DND-41 (cell line): ENCODE data around the gene PDE8A.

Experiments used
- ATAC-seq: fragments of 200-7000 bp; cut with Tn5 transposase; 3 replicates; pipeline ENCODE4 v1.9.1; 2021; ENCODE audit warnings: low read depth; ENCODE audit not compliant: insufficient read depth
- DNase-seq: peaks from one replicate; pipeline ENCODE4 v3.0.0-alpha.2; 2020
- H2AFZ ChIP-seq: 2 replicates; pipeline ENCODE4 v1.6.0; 2012; ENCODE audit warnings: low read depth, low read length
- H3K27ac ChIP-seq: 2 replicates; pipeline ENCODE4 v1.5.1; 2012; ENCODE audit warnings: low read length, inconsistent platforms
- H3K27me3 ChIP-seq: fragments of 200-600 bp; sonication (generic); 2 replicates; pipeline ENCODE4 v1.6.0; 2012; ENCODE audit warnings: low read length, mild to moderate bottlenecking, inconsistent platforms; ENCODE audit not compliant: insufficient read depth, poor library complexity
- H3K36me3 ChIP-seq: 2 replicates; pipeline ENCODE4 v1.5.1; 2012; ENCODE audit warnings: low read length, inconsistent platforms; ENCODE audit not compliant: insufficient read depth
- H3K4me1 ChIP-seq: 2 replicates; pipeline ENCODE4 v1.5.1; 2012; ENCODE audit warnings: mild to moderate bottlenecking, low read length; ENCODE audit not compliant: insufficient read depth
- H3K4me2 ChIP-seq: 2 replicates; pipeline ENCODE4 v1.6.0; 2012; ENCODE audit warnings: mild to moderate bottlenecking, moderate library complexity, low read length, inconsistent platforms; ENCODE audit not compliant: insufficient read depth
- H3K4me3 ChIP-seq, 2 experiments: fragments of 200-600 bp in 1 of 2; shearing (Covaris generic) in 1 of 2; 2 replicates each; pipeline ENCODE4 v1.5.1; 2012 to 2016; ENCODE audit warnings: inconsistent platforms in 2 of 2, low read length in 2 of 2, mild to moderate bottlenecking in 2 of 2, low read depth in 1 of 2, moderate library complexity in 1 of 2
- H3K79me2 ChIP-seq: 2 replicates; pipeline ENCODE4 v1.6.0; 2012; ENCODE audit warnings: low read length, inconsistent platforms; ENCODE audit not compliant: insufficient read depth
- H3K9ac ChIP-seq: 2 replicates; pipeline ENCODE4 v1.6.0; 2012; ENCODE audit warnings: low read depth, mild to moderate bottlenecking, inconsistent platforms, low read length, moderate library complexity
- H3K9me3 ChIP-seq: 2 replicates; pipeline ENCODE4 v1.5.1; 2012; ENCODE audit warnings: low read length, moderate library complexity, mild to moderate bottlenecking, inconsistent platforms; ENCODE audit not compliant: insufficient read depth, severe bottlenecking
- H4K20me1 ChIP-seq: 2 replicates; pipeline ENCODE4 v1.6.0; 2012; ENCODE audit warnings: low read length; ENCODE audit not compliant: insufficient read depth
- CTCF ChIP-seq: IDR thresholded peaks from 2 replicates; pipeline ENCODE4 v1.5.1; 2012; ENCODE audit warnings: borderline replicate concordance, low read length, moderate library complexity, mild to moderate bottlenecking; ENCODE audit not compliant: poor library complexity, severe bottlenecking; ENCODE audit errors: extremely low read depth
- EZH2 ChIP-seq: IDR thresholded peaks from 3 replicates; pipeline ENCODE4 v1.6.1; 2012; ENCODE audit warnings: borderline replicate concordance, low read depth, mild to moderate bottlenecking, moderate library complexity, low read length, inconsistent platforms; ENCODE audit not compliant: severe bottlenecking

PDE8A gene

GRCh38 chr15:85024003-85024402 lies 42.3 kb downstream of the PDE8A start:
- Histone ChIP-seq H3K4me1 (no peaks in the 10 kb centered on the region), H3K4me3 (no peak overlapping the region), H3K27me3 (no peaks in the 10 kb centered on the region), H3K4me2 (no peak overlapping the region), H2AFZ (no peak overlapping the region), H3K36me3 (no peaks in the 10 kb centered on the region), H4K20me1 (0 out of 2 replicates have a peak, but pooled peaks cover 6% of the 10 kb centered on the region), H3K9me3 (no peaks in the 10 kb centered on the region), H3K27ac (no peak overlapping the region), H3K79me2 (no peaks in the 10 kb centered on the region), H3K9ac (no peak overlapping the region)
- ATAC-seq (no peak), DNase-seq (no peak)
- no peak for TF ChIP-seq CTCF
- no peak for TF ChIP-seq EZH2

- Histone ChIP-seq H3K9ac (no peak overlapping the region), H2AFZ (no peak overlapping the region), H4K20me1 (0 out of 2 replicates have a peak, but pooled peaks cover 6% of the 10 kb centered on the region), H3K9me3 (no peaks in the 10 kb centered on the region), H3K36me3 (no peaks in the 10 kb centered on the region), H3K4me1 (no peaks in the 10 kb centered on the region), H3K27ac (no peak overlapping the region), H3K27me3 (no peaks in the 10 kb centered on the region), H3K4me3 (no peak overlapping the region), H3K4me2 (no peak overlapping the region), H3K79me2 (no peaks in the 10 kb centered on the region)
- DNase-seq (no peak), ATAC-seq (no peak)
- TF ChIP-seq EZH2 (no peak), CTCF (no peak)
These were observed 43.1 kb downstream of the PDE8A start for GRCh38 chr15:85024509-85025336.

- no peak overlapping the region for H3K4me3 ChIP-seq
These were observed 44.0 kb downstream of the PDE8A start for GRCh38 chr15:85025516-85026251.

More at GRCh38 chr15:85025516-85026251, 44.0 kb downstream of the PDE8A start:
- H2AFZ ChIP-seq = no peak overlapping the region
- H3K36me3 ChIP-seq = no peaks in the 10 kb centered on the region
- H3K27ac ChIP-seq = no peak overlapping the region
- no peaks in the 10 kb centered on the region for H3K27me3 ChIP-seq
- no peak for TF ChIP-seq CTCF
- TF ChIP-seq EZH2 = no peak
- H3K4me2 ChIP-seq = no peak overlapping the region
- DNase-seq = no peak
- no peak for ATAC-seq
- no peak overlapping the region for H3K9ac ChIP-seq
- no peaks in the 10 kb centered on the region for H3K4me1 ChIP-seq
- 0 out of 2 replicates have a peak, but pooled peaks cover 6% of the 10 kb centered on the region for H4K20me1 ChIP-seq
- no peaks in the 10 kb centered on the region for H3K9me3 ChIP-seq
- no peaks in the 10 kb centered on the region for H3K79me2 ChIP-seq
